Panc1 (cell line): ENCODE measurements around the gene NMNAT3. TPM values are rescaled to one million over a fixed set of nuclear protein-coding genes. Genes with fewer than 3 reads are reported as not detected.

Source experiments
- ATAC-seq: fragments of 200-7000 bp; cut with Tn5 transposase; 2 replicates; pipeline ENCODE4 v1.9.1; 2020; ENCODE audit warnings: mild to moderate bottlenecking, moderate library complexity
- BruUV-seq: library from RNA; stranded (reverse); fragments of 400-500 nt; replicated peaks from 2 replicates; lab custom pipeline; 2021; lab: Mats Ljungman, UMichigan
- CTCF ChIA-PET: fragments of 300-600 bp; sonication (Branson Sonifier 250); formaldehyde crosslinking; loops from one replicate; lab custom pipeline; 2022; ENCODE audit warnings: antibody characterized with exemption; lab: Charles Lee
- POLR2A ChIA-PET: fragments of 300-600 bp; sonication (Branson Sonifier 250); formaldehyde crosslinking; loops from one replicate; lab custom pipeline; 2022; ENCODE audit warnings: antibody characterized with exemption; lab: Charles Lee
- DNase-seq: peaks from one replicate; pipeline ENCODE4 v3.0.0-alpha.2; 2010; ENCODE audit warnings: low read depth, low spot score
- H3K27ac ChIP-seq: 2 replicates; pipeline ENCODE4 v1.5.1; 2011; ENCODE audit warnings: mild to moderate bottlenecking, low read length, inconsistent platforms
- H3K27me3 ChIP-seq: fragments of 200-500 bp; sonication (Bioruptor generic); 2 replicates; pipeline ENCODE4 v1.6.0; 2014; ENCODE audit warnings: low read length, inconsistent platforms; ENCODE audit not compliant: control insufficient read depth, insufficient read depth
- H3K36me3 ChIP-seq: fragments of 200-500 bp; sonication (Bioruptor generic); 2 replicates; pipeline ENCODE4 v1.5.1; 2014; ENCODE audit warnings: inconsistent platforms, mild to moderate bottlenecking, low read length, moderate library complexity; ENCODE audit not compliant: control insufficient read depth, insufficient read depth
- H3K4me1 ChIP-seq: 2 replicates; pipeline ENCODE4 v1.5.1; 2011; ENCODE audit warnings: inconsistent platforms, mild to moderate bottlenecking, low read length, moderate library complexity; ENCODE audit not compliant: control insufficient read depth, insufficient read depth
- H3K4me3 ChIP-seq, 2 experiments: 2 replicates each; pipeline ENCODE4 v1.5.1; 2011 to 2012; ENCODE audit warnings: low read depth in 2 of 2, low read length in 2 of 2, mild to moderate bottlenecking in 2 of 2, inconsistent platforms in 1 of 2, moderate library complexity in 1 of 2
- H3K9me3 ChIP-seq: fragments of 200-500 bp; sonication (Bioruptor generic); 2 replicates; pipeline ENCODE4 v1.5.1; 2014; ENCODE audit warnings: low read depth, mild to moderate bottlenecking, inconsistent platforms, low read length, moderate library complexity; ENCODE audit not compliant: control insufficient read depth, insufficient read depth
- POLR2AphosphoS5 ChIP-seq: IDR thresholded peaks from 2 replicates; pipeline ENCODE4 v1.6.1; 2012; ENCODE audit warnings: mild to moderate bottlenecking, low read depth, low read length, moderate library complexity
- SIN3A ChIP-seq: IDR thresholded peaks from 2 replicates; pipeline ENCODE4 v1.6.1; 2012; ENCODE audit warnings: low read depth, mild to moderate bottlenecking, low read length, moderate library complexity, borderline replicate concordance; ENCODE audit not compliant: insufficient read depth
- TCF7L2 ChIP-seq: IDR thresholded peaks from 2 replicates; pipeline ENCODE4 v1.6.1; 2011; ENCODE audit warnings: mild to moderate bottlenecking, low read depth, low read length, inconsistent platforms
- in situ Hi-C: cut with HindIII; loops from 2 replicates; pipeline ENCODE4 v1.10.0; 2016; ENCODE audit warnings: low sequenced_read_pairs, low pct_unique_long_range_greater_than_20kb
- intact Hi-C: fragments of 100-400 bp; cut with micrococcal nuclease; formaldehyde crosslinking; loops from one replicate; pipeline ENCODE4 v1.10.0; 2022; ENCODE audit not compliant: unreplicated experiment
- total RNA-seq: library from RNA; stranded (reverse); gene quantifications from one replicate; pipeline ENCODE4 v1.2.1, GENCODE V29; 2021; ENCODE audit not compliant: unreplicated experiment
- TF ChIP-seq, protein P1 (sequence below): fragments of 450-650 bp; IDR thresholded peaks from 2 replicates; pipeline ENCODE4 v1.5.1; 2017; ENCODE audit warnings: mild to moderate bottlenecking
- TF ChIP-seq, protein P2 (sequence below), 2 experiments: IDR thresholded peaks; 2 replicates each; pipeline ENCODE4 v1.6.1; 2011 to 2012; ENCODE audit warnings: low read depth in 2 of 2, control low read depth in 1 of 2, low read length in 1 of 2, mild to moderate bottlenecking in 1 of 2, moderate library complexity in 1 of 2; ENCODE audit not compliant: insufficient read depth in 1 of 2

Gene NMNAT3
- total RNA-seq, 1 experiment from 2014 or later, result 1.9 TPM

- H3K9me3 ChIP-seq, result no peaks in the 10 kb centered on the region
- in situ Hi-C loops, result no loop called here
- no peak overlapping the region for H3K27ac ChIP-seq
- no peak for DNase-seq
- no peaks in the 10 kb centered on the region for H3K4me1 ChIP-seq
- H3K27me3 ChIP-seq, result no peaks in the 10 kb centered on the region
- ChIA-PET CTCF (interaction anchor here (1.0 kb wide), 1 partner anchor 45 kb away, joined by 6 read pairs; no protein-coding TSS in a partner anchor), POLR2A (no interaction called here)
- intact Hi-C loops, result no loop called here
- ATAC-seq, result no peak
- TF ChIP-seq, protein P1, sequence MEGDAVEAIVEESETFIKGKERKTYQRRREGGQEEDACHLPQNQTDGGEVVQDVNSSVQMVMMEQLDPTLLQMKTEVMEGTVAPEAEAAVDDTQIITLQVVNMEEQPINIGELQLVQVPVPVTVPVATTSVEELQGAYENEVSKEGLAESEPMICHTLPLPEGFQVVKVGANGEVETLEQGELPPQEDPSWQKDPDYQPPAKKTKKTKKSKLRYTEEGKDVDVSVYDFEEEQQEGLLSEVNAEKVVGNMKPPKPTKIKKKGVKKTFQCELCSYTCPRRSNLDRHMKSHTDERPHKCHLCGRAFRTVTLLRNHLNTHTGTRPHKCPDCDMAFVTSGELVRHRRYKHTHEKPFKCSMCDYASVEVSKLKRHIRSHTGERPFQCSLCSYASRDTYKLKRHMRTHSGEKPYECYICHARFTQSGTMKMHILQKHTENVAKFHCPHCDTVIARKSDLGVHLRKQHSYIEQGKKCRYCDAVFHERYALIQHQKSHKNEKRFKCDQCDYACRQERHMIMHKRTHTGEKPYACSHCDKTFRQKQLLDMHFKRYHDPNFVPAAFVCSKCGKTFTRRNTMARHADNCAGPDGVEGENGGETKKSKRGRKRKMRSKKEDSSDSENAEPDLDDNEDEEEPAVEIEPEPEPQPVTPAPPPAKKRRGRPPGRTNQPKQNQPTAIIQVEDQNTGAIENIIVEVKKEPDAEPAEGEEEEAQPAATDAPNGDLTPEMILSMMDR, result no peak
- TF ChIP-seq, protein P2, sequence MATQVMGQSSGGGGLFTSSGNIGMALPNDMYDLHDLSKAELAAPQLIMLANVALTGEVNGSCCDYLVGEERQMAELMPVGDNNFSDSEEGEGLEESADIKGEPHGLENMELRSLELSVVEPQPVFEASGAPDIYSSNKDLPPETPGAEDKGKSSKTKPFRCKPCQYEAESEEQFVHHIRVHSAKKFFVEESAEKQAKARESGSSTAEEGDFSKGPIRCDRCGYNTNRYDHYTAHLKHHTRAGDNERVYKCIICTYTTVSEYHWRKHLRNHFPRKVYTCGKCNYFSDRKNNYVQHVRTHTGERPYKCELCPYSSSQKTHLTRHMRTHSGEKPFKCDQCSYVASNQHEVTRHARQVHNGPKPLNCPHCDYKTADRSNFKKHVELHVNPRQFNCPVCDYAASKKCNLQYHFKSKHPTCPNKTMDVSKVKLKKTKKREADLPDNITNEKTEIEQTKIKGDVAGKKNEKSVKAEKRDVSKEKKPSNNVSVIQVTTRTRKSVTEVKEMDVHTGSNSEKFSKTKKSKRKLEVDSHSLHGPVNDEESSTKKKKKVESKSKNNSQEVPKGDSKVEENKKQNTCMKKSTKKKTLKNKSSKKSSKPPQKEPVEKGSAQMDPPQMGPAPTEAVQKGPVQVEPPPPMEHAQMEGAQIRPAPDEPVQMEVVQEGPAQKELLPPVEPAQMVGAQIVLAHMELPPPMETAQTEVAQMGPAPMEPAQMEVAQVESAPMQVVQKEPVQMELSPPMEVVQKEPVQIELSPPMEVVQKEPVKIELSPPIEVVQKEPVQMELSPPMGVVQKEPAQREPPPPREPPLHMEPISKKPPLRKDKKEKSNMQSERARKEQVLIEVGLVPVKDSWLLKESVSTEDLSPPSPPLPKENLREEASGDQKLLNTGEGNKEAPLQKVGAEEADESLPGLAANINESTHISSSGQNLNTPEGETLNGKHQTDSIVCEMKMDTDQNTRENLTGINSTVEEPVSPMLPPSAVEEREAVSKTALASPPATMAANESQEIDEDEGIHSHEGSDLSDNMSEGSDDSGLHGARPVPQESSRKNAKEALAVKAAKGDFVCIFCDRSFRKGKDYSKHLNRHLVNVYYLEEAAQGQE (IDR thresholded peaks at IDR 0.05; ENCODE audit: insufficient read depth in 1 of 2, low read depth in 2 of 2, low read length in 1 of 2), result no peak
- TF ChIP-seq TCF7L2 (no peak), SIN3A (no peak), POLR2AphosphoS5 (no peak)
- no TSS peak for BruUV-seq
- no peak overlapping the region for H3K4me3 ChIP-seq
- H3K36me3 ChIP-seq, result no peaks in the 10 kb centered on the region
Observed at GRCh38 chr3:139521144-139521543, 156.6 kb downstream of the NMNAT3 start.

- in situ Hi-C loops, result no loop called here
- intact Hi-C loops, result no loop called here
- no peaks in the 10 kb centered on the region for H3K4me1 ChIP-seq
- DNase-seq (no peak), ATAC-seq (peak; percentile 47)
- POLR2A ChIA-PET, result no interaction called here
- CTCF ChIA-PET, result interaction anchor here (1.0 kb wide), 1 partner anchor 44 kb away, joined by 6 read pairs; no protein-coding TSS in a partner anchor
- no peak overlapping the region for H3K4me3 ChIP-seq
- no peaks in the 10 kb centered on the region for H3K9me3 ChIP-seq
- H3K27me3 ChIP-seq, result no peaks in the 10 kb centered on the region
- no peak for TF ChIP-seq SIN3A
- TF ChIP-seq, protein P2 (IDR thresholded peaks at IDR 0.05; ENCODE audit: insufficient read depth in 1 of 2, low read depth in 2 of 2, low read length in 1 of 2), result no peak
- TF ChIP-seq TCF7L2, result no peak
- TF ChIP-seq, protein P1, result peak; percentile 72
- TF ChIP-seq POLR2AphosphoS5, result no peak
- no TSS peak for BruUV-seq
- no peak overlapping the region for H3K27ac ChIP-seq
- no peaks in the 10 kb centered on the region for H3K36me3 ChIP-seq
Observed at GRCh38 chr3:139519998-139520737, 157.6 kb downstream of the NMNAT3 start.
